Astrocyte (in vitro differentiated cells and primary cell): ENCODE results near the gene CTNNA2.

Experiments
- EZH2 ChIP-seq: IDR thresholded peaks from 2 replicates; pipeline ENCODE4 v1.6.1; 2012; ENCODE audit warnings: mild to moderate bottlenecking, low read length, inconsistent platforms; ENCODE audit not compliant: insufficient read depth
- TF ChIP-seq, protein P1 (sequence below): IDR thresholded peaks from 2 replicates; pipeline ENCODE4 v1.5.1; 2011; ENCODE audit warnings: low read depth, mild to moderate bottlenecking, inconsistent platforms, low read length, moderate library complexity; ENCODE audit not compliant: insufficient read depth

DNA sequence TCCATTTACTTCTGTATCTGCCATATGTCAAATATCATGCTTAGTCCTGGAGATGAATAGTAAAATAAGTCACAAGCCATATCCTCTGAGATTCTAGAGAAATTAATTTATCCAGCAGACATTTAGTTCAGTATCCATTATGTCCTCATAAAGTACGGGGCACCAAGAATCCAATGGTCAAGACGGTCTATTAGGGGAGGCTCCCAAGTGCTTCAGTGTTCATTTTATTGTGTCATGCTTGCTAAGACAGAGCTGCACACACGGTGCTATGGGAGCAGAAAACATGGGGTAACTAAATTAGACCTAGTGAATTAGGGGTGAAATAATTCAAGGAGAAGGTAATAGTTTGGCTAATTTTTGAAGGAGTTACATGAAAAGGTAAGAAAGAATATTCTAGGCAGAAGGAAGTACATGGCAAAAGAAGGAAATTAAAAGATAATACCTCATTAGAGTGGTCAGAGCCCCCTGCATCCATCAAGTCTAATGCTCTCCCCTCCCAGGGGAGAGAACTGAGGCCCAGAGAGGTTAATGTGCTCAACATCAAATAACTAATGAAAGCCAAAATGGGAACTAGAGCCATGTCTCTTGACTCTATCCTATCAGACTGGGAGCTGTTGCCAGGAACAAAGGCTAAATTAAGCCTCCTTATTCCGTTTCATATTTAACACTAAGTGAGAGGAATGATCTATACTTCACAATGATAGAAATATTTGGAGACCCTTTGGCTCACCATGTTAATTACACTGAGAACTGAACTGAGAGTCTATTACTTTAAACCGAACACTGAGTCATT lies 433.0 kb downstream of the CTNNA2 start:
- no peak for TF ChIP-seq EZH2
- TF ChIP-seq, protein P1, sequence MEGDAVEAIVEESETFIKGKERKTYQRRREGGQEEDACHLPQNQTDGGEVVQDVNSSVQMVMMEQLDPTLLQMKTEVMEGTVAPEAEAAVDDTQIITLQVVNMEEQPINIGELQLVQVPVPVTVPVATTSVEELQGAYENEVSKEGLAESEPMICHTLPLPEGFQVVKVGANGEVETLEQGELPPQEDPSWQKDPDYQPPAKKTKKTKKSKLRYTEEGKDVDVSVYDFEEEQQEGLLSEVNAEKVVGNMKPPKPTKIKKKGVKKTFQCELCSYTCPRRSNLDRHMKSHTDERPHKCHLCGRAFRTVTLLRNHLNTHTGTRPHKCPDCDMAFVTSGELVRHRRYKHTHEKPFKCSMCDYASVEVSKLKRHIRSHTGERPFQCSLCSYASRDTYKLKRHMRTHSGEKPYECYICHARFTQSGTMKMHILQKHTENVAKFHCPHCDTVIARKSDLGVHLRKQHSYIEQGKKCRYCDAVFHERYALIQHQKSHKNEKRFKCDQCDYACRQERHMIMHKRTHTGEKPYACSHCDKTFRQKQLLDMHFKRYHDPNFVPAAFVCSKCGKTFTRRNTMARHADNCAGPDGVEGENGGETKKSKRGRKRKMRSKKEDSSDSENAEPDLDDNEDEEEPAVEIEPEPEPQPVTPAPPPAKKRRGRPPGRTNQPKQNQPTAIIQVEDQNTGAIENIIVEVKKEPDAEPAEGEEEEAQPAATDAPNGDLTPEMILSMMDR: no peak
